ENCODE results near the gene BCHE.

Gene BCHE

DNA sequence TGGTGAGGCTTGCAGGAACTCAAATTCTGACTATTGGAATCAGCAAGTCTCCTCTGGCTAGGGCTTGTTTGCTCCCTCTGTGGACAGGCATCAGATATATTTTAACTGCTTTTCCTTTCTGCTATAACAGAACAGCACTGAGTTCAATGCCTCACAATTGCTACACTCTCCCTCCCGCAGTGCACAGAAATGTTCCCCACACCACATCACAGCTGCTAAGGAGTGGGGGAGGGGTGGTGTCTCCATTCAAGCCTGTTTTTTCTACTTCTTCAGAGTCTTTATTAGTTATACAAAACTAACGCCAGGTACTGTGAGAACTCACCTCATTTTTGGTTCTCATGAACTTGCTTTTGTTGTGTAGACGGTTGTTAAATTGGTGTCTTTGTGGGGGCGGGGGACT, 68.5 kb downstream of the BCHE start:
- TF ChIP-seq FOXP2 (optimal IDR thresholded peaks at IDR 0.05; ENCODE audit: borderline replicate concordance, extremely low read depth, extremely low read length, insufficient read depth) (no peak), TAF1 (IDR thresholded peaks at IDR 0.05; ENCODE audit: borderline replicate concordance, insufficient read depth, low read length) (no peak), POLR2AphosphoS5 (IDR thresholded peaks at IDR 0.05; ENCODE audit: low read depth, low read length) (no peak), SIN3A (IDR thresholded peaks at IDR 0.05; ENCODE audit: borderline replicate concordance, insufficient read depth, low read length) (no peak)
- TF ChIP-seq, protein P1, sequence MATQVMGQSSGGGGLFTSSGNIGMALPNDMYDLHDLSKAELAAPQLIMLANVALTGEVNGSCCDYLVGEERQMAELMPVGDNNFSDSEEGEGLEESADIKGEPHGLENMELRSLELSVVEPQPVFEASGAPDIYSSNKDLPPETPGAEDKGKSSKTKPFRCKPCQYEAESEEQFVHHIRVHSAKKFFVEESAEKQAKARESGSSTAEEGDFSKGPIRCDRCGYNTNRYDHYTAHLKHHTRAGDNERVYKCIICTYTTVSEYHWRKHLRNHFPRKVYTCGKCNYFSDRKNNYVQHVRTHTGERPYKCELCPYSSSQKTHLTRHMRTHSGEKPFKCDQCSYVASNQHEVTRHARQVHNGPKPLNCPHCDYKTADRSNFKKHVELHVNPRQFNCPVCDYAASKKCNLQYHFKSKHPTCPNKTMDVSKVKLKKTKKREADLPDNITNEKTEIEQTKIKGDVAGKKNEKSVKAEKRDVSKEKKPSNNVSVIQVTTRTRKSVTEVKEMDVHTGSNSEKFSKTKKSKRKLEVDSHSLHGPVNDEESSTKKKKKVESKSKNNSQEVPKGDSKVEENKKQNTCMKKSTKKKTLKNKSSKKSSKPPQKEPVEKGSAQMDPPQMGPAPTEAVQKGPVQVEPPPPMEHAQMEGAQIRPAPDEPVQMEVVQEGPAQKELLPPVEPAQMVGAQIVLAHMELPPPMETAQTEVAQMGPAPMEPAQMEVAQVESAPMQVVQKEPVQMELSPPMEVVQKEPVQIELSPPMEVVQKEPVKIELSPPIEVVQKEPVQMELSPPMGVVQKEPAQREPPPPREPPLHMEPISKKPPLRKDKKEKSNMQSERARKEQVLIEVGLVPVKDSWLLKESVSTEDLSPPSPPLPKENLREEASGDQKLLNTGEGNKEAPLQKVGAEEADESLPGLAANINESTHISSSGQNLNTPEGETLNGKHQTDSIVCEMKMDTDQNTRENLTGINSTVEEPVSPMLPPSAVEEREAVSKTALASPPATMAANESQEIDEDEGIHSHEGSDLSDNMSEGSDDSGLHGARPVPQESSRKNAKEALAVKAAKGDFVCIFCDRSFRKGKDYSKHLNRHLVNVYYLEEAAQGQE (IDR thresholded peaks at IDR 0.05; ENCODE audit: insufficient read depth in 1 of 2, low read depth in 2 of 2, low read length in 2 of 2) = no peak

DNA sequence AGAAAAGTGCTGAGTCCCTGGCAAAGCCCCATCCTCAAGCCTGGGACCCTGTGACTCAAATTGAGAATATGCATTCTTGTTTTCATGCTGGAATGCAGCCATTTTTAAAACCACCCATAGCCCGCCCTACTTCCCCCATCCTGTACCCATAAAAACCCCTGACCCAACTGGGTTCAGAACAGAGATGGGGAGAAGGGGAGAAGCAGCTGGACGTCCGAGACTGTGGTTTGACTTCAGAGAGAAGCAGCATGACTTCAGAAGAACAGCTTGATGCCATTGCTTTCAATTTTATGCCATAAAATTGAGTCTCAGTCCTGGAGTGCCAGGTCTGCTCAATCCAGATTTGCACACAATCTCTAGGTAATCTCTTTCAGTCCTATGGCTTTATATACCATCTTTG, 78.2 kb downstream of the BCHE start:
- TF ChIP-seq TAF1 (IDR thresholded peaks at IDR 0.05; ENCODE audit: borderline replicate concordance, insufficient read depth, low read length) = no peak
- TF ChIP-seq POLR2AphosphoS5 (IDR thresholded peaks at IDR 0.05; ENCODE audit: low read depth, low read length) = no peak
- TF ChIP-seq SIN3A (IDR thresholded peaks at IDR 0.05; ENCODE audit: borderline replicate concordance, insufficient read depth, low read length) = no peak
- no peak for TF ChIP-seq FOXP2 (optimal IDR thresholded peaks at IDR 0.05; ENCODE audit: borderline replicate concordance, extremely low read depth, extremely low read length, insufficient read depth)

DNA sequence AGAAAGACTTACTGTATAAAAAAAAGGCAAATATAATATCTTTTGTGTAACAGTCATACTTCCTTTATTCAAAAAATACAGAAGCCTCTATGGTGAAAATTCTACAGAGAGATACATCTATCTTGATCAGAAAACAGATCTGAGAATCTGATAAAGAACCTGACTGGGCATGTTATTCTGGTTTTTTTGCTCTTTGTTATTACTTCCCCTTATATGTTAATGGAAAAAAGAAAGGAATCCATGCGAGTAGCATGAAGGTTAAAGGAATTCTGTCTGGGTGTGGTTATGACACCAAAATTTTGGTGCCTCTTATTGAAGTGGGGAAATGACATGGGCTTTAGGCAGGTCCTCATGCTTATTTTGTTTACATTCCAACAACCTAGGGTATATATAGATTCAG, 81.7 kb downstream of the BCHE start:
- no peak for TF ChIP-seq FOXP2 (optimal IDR thresholded peaks at IDR 0.05; ENCODE audit: borderline replicate concordance, extremely low read depth, extremely low read length, insufficient read depth)

DNA sequence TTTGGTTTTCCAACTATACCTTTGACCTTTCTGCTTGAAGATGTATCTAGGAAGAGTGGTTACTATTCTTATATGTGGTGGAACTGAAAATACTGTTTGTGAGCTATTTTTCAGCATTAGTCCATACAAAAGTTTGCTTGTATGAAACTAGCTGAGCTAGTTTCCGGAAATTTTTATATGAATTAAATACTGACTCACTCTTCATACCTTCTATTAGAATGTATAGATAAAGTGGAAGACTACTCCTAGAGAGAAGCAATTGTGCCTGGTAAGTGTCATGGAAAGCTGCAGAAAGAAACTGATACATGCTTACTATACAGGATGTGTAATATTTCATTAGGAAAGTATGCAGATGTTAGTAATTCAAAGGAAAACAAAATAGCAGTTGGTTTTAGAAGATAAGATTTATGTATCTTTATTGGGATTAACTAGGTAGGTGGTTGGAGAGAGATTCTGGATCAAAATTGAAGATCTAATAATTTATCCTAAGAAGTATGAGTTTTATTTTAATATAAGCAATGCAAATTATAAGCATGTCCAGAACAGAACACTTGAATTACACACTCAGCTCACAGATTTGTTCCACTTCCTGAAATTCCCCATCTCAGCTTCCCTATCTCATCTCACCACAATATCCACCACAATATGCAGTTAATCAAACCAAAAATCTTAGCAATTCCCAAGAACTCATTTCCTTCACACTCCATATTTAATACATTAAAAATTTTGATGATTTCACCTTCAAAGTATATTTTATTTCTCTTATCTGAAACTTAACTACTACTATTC, 82.8 kb downstream of the BCHE start:
- no peak for TF ChIP-seq FOXP2 (optimal IDR thresholded peaks at IDR 0.05; ENCODE audit: borderline replicate concordance, extremely low read depth, extremely low read length, insufficient read depth)
- TF ChIP-seq TAF1 (IDR thresholded peaks at IDR 0.05; ENCODE audit: borderline replicate concordance, insufficient read depth, low read length) = no peak
- no peak for TF ChIP-seq POLR2AphosphoS5 (IDR thresholded peaks at IDR 0.05; ENCODE audit: low read depth, low read length)
- TF ChIP-seq SIN3A (IDR thresholded peaks at IDR 0.05; ENCODE audit: borderline replicate concordance, insufficient read depth, low read length) = no peak

DNA sequence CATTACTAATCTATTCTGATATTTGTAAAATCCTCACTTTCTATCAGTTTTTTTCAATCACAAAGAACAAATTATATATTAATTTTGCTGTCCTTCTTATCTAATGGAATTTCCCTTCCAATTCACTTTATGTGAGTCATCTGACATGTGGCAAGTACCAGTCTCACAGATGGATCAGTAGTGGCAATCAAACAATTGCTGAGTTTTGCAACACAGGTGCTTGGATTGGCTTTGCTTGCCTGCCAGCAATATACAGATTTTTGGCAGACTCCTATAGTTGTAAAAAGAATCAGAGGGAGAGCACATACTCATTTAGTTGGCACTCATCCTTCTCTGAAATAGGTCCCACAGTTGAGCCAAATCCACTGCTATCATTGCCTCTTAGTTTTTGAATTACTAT, 83.7 kb downstream of the BCHE start:
- no peak for TF ChIP-seq TAF1 (IDR thresholded peaks at IDR 0.05; ENCODE audit: borderline replicate concordance, insufficient read depth, low read length)
- TF ChIP-seq FOXP2 (optimal IDR thresholded peaks at IDR 0.05; ENCODE audit: borderline replicate concordance, extremely low read depth, extremely low read length, insufficient read depth) = no peak
- no peak for TF ChIP-seq SIN3A (IDR thresholded peaks at IDR 0.05; ENCODE audit: borderline replicate concordance, insufficient read depth, low read length)
- no peak for TF ChIP-seq POLR2AphosphoS5 (IDR thresholded peaks at IDR 0.05; ENCODE audit: low read depth, low read length)
- TF ChIP-seq, protein P1 (IDR thresholded peaks at IDR 0.05; ENCODE audit: insufficient read depth in 1 of 2, low read depth in 2 of 2, low read length in 2 of 2) = no peak

DNA sequence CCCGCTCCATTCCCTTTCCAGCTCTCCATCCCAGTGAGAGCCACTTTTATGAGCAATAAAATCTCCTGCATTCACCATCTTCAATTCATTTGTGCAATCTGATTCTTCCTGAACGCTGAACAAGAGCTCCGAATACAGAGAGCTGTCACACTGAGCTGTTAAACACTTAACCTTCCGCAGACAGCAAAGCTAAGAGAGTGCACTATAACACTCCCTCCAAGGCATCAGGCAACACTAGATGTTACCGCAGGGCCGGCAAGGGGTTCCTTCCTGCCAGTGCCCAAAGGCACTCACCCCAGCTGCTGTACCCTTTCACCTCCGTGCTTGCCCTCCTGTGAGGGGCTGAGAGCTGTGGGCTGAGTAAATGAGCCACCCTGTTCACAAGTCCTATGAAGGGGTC, 85.6 kb downstream of the BCHE start:
- TF ChIP-seq SIN3A (IDR thresholded peaks at IDR 0.05; ENCODE audit: borderline replicate concordance, insufficient read depth, low read length) (no peak), POLR2AphosphoS5 (IDR thresholded peaks at IDR 0.05; ENCODE audit: low read depth, low read length) (no peak), FOXP2 (optimal IDR thresholded peaks at IDR 0.05; ENCODE audit: borderline replicate concordance, extremely low read depth, extremely low read length, insufficient read depth) (no peak), TAF1 (IDR thresholded peaks at IDR 0.05; ENCODE audit: borderline replicate concordance, insufficient read depth, low read length) (no peak)
- TF ChIP-seq, protein P1 (IDR thresholded peaks at IDR 0.05; ENCODE audit: insufficient read depth in 1 of 2, low read depth in 2 of 2, low read length in 2 of 2) = no peak
